ENCODE data around the gene RMND5A. TPM values are rescaled to one million over a fixed set of nuclear protein-coding genes. Genes with fewer than 3 reads are reported as not detected.
"Not testable (repeated sequence)": the region's sequence is repeated elsewhere in the genome, so short reads cannot be mapped to it uniquely, and the experiment has no call there.

Gene RMND5A
- total RNA-seq, result 72.3 and 80.8 TPM in 2 replicates
- polyA plus RNA-seq, result 23.0 and 25.7 TPM in 2 replicates

- not testable (repeated sequence) for H3K36me3 ChIP-seq (replicated peaks; ENCODE audit: insufficient read depth, low read depth); H3K4me1 ChIP-seq (ENCODE audit: insufficient read depth); H4K20me1 ChIP-seq (ENCODE audit: insufficient read depth, poor library complexity, severe bottlenecking); H3K27me3 ChIP-seq; H3K9me3 ChIP-seq (ENCODE audit: low read depth); H3K79me2 ChIP-seq; H3K9me2 ChIP-seq (replicated peaks; ENCODE audit: insufficient read depth)
- peak within 1 kb of the TSS; percentile 77 for H3K4me3 ChIP-seq
- H3K27ac ChIP-seq, result peak within 1 kb of the TSS; percentile 95
- peak within 1 kb of the TSS; percentile 88 for H3K4me2 ChIP-seq
- DNase-seq (ENCODE audit: low spot score), result peak; percentile 92
- peak within 1 kb of the TSS; percentile 58 for H2AFZ ChIP-seq
- 2% methylated on average over 34 of the region's 95 CpGs for WGBS (ENCODE audit: low lambda C conversion rate, missing lambda C conversion rate)
Measured at GRCh38 chr2:86719637-86720539, at the start of gene RMND5A. TSS of gene RMND5A (plus strand) at chr2:86720291. CDS start at chr2:86720668, 377 bp downstream.

- H3K9me2 ChIP-seq (replicated peaks; ENCODE audit: insufficient read depth), result no peaks in the 10 kb centered on the region
- DNase-seq (ENCODE audit: low spot score), result peak; percentile 22
- peak overlapping the region; percentile 54 for H3K27ac ChIP-seq
- no peaks in the 10 kb centered on the region for H4K20me1 ChIP-seq (ENCODE audit: insufficient read depth, poor library complexity, severe bottlenecking)
- 57% methylated on average over 5 of the region's 5 CpGs for WGBS (ENCODE audit: low lambda C conversion rate, missing lambda C conversion rate)
- no peak overlapping the region for H3K4me2 ChIP-seq
- H3K79me2 ChIP-seq, result no peaks in the 10 kb centered on the region
- TF ChIP-seq EZH2phosphoT487 (IDR thresholded peaks at IDR 0.05; ENCODE audit: low read depth, severe bottlenecking, unreplicated experiment), result no peak
- TF ChIP-seq CTCF (IDR thresholded peaks at IDR 0.05; ENCODE audit: poor library complexity), result no peak
- no peak for TF ChIP-seq EZH2 (IDR thresholded peaks at IDR 0.05; ENCODE audit: borderline replicate concordance)
- peaks cover 20% of the 10 kb centered on the region for H3K4me1 ChIP-seq (ENCODE audit: insufficient read depth)
- H3K36me3 ChIP-seq (replicated peaks; ENCODE audit: insufficient read depth, low read depth), result no peaks in the 10 kb centered on the region
- no peaks in the 10 kb centered on the region for H3K9me3 ChIP-seq (ENCODE audit: low read depth)
- no peak overlapping the region for H2AFZ ChIP-seq
- no peaks in the 10 kb centered on the region for H3K27me3 ChIP-seq
- no peak overlapping the region for H3K4me3 ChIP-seq
Measured at GRCh38 chr2:86671337-86671981, 48.6 kb upstream of the RMND5A start.

- H3K9me2 ChIP-seq (replicated peaks; ENCODE audit: insufficient read depth), result no peaks in the 10 kb centered on the region
- H3K36me3 ChIP-seq (replicated peaks; ENCODE audit: insufficient read depth, low read depth), result no peaks in the 10 kb centered on the region
- no peak for DNase-seq (ENCODE audit: low spot score)
- 86% methylated on average over 3 of the region's 3 CpGs for WGBS (ENCODE audit: low lambda C conversion rate, missing lambda C conversion rate)
- H3K4me2 ChIP-seq, result peak overlapping the region; percentile 16
- no peaks in the 10 kb centered on the region for H3K27me3 ChIP-seq
- peaks cover 20% of the 10 kb centered on the region for H3K4me1 ChIP-seq (ENCODE audit: insufficient read depth)
- no peaks in the 10 kb centered on the region for H3K9me3 ChIP-seq (ENCODE audit: low read depth)
- peak overlapping the region; percentile 54 for H3K27ac ChIP-seq
- no peak overlapping the region for H3K4me3 ChIP-seq
- no peaks in the 10 kb centered on the region for H3K79me2 ChIP-seq
- no peaks in the 10 kb centered on the region for H4K20me1 ChIP-seq (ENCODE audit: insufficient read depth, poor library complexity, severe bottlenecking)
- TF ChIP-seq CTCF (IDR thresholded peaks at IDR 0.05; ENCODE audit: poor library complexity) (no peak), EZH2phosphoT487 (IDR thresholded peaks at IDR 0.05; ENCODE audit: low read depth, severe bottlenecking, unreplicated experiment) (no peak), EZH2 (IDR thresholded peaks at IDR 0.05; ENCODE audit: borderline replicate concordance) (no peak)
- no peak overlapping the region for H2AFZ ChIP-seq
Measured at GRCh38 chr2:86672027-86672545, 48.0 kb upstream of the RMND5A start.

GRCh38 chr2:86673011-86673410 is 47.1 kb upstream of the RMND5A start:
- no peaks in the 10 kb centered on the region for H3K36me3 ChIP-seq (replicated peaks; ENCODE audit: insufficient read depth, low read depth)
- WGBS (ENCODE audit: low lambda C conversion rate, missing lambda C conversion rate), result 81% methylated on average over 1 of the region's 1 CpG
- H3K4me2 ChIP-seq, result no peak overlapping the region
- no peak overlapping the region for H2AFZ ChIP-seq
- H3K4me1 ChIP-seq (ENCODE audit: insufficient read depth), result peaks cover 20% of the 10 kb centered on the region
- no peaks in the 10 kb centered on the region for H3K9me2 ChIP-seq (replicated peaks; ENCODE audit: insufficient read depth)
- no peaks in the 10 kb centered on the region for H3K9me3 ChIP-seq (ENCODE audit: low read depth)
- H4K20me1 ChIP-seq (ENCODE audit: insufficient read depth, poor library complexity, severe bottlenecking), result no peaks in the 10 kb centered on the region
- no peak overlapping the region for H3K4me3 ChIP-seq
- peak overlapping the region; percentile 2 for H3K27ac ChIP-seq
- H3K27me3 ChIP-seq, result no peaks in the 10 kb centered on the region
- no peak for TF ChIP-seq EZH2 (IDR thresholded peaks at IDR 0.05; ENCODE audit: borderline replicate concordance)
- no peak for TF ChIP-seq EZH2phosphoT487 (IDR thresholded peaks at IDR 0.05; ENCODE audit: low read depth, severe bottlenecking, unreplicated experiment)
- TF ChIP-seq CTCF (IDR thresholded peaks at IDR 0.05; ENCODE audit: poor library complexity), result no peak
- no peak for DNase-seq (ENCODE audit: low spot score)
- H3K79me2 ChIP-seq, result no peaks in the 10 kb centered on the region
